ENCODE results near the gene LAMC2.

DNA sequence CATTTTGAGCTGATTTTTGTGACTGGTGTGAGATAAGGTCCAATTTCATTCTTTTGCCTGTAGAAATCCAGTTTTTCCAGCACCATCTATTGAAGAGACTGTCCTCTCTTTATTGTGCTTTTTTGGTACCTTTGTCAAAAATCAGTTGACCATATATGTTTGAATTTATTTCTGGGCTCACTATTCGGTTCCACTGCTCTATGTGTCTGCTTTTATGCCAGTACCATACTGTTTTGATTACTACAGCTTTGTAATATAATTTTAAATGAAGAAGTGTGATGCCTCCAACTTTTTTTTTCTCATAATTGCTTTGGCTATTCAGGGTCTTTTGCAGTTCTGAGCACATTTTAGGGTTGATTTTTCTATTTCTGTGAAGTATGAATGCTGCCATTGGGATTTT, 69.0 kb downstream of the LAMC2 start:
- no peak for TF ChIP-seq EZH2 (IDR thresholded peaks at IDR 0.05; ENCODE audit: insufficient read depth, poor library complexity, severe bottlenecking)
- TF ChIP-seq EZH2phosphoT487 (IDR thresholded peaks at IDR 0.05; ENCODE audit: insufficient read depth, low read depth), result no peak
